Measurements from ENCODE around the gene COL26A1.

The COL26A1 gene

DNA sequence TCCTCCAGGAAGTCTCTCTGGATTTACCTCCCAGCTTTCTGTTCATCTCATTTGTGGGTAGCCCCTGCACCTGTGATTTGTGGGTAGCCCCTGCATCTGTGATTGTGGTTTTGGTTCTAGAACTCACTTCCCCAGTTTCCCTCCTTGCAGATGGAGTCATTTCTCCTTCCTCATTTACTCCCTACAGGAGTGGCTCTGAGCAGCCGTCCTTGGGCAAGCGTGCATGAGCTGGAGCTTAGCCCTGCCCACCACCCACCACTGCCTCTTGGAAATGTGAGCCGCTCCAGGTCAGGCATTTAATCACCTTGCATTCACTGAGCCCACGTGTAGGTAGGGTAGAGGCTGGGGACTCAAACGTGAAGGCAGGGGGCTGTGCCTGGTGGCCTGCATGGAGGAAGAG is 8.2 kb downstream of the COL26A1 start:
- TF ChIP-seq TAF1 (IDR thresholded peaks at IDR 0.05; ENCODE audit: borderline replicate concordance, insufficient read depth, low read length), result no peak
- TF ChIP-seq POLR2AphosphoS5 (IDR thresholded peaks at IDR 0.05; ENCODE audit: low read depth, low read length), result no peak
- TF ChIP-seq SIN3A (IDR thresholded peaks at IDR 0.05; ENCODE audit: borderline replicate concordance, insufficient read depth, low read length), result no peak
- no peak for TF ChIP-seq REST (IDR thresholded peaks at IDR 0.05; ENCODE audit: insufficient read depth in 1 of 2, low read depth in 2 of 2, low read length in 2 of 2)
- TF ChIP-seq FOXP2 (optimal IDR thresholded peaks at IDR 0.05; ENCODE audit: borderline replicate concordance, extremely low read depth, extremely low read length, insufficient read depth), result no peak

- TF ChIP-seq SIN3A (IDR thresholded peaks at IDR 0.05; ENCODE audit: borderline replicate concordance, insufficient read depth, low read length) (peak; percentile 44; the same call in 1 of the 2 replicates), FOXP2 (optimal IDR thresholded peaks at IDR 0.05; ENCODE audit: borderline replicate concordance, extremely low read depth, extremely low read length, insufficient read depth) (no peak)
Observed at GRCh38 chr7:101373812-101374614, 11.3 kb downstream of the COL26A1 start.

DNA sequence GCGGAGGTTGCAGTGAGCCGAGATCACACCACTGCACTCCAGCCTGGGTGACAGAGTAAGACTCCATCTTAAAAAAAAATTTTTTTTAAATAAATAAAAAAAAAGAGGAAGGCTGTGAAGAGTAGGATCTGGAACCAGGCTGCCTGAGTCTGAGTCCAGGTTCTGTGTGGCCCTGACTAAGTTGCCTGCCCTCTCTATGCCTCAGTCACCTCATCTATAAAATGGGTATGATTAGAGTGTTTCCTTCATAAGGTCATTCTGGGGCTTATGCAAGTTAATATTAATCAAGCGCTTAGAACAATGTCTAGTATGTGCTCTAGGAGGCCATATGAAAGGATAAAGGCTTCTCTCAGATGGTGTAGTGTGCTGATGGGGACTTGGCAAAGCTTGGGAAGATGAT is 12.3 kb downstream of the COL26A1 start:
- TF ChIP-seq FOXP2 (optimal IDR thresholded peaks at IDR 0.05; ENCODE audit: borderline replicate concordance, extremely low read depth, extremely low read length, insufficient read depth) (no peak), POLR2AphosphoS5 (IDR thresholded peaks at IDR 0.05; ENCODE audit: low read depth, low read length) (no peak), SIN3A (IDR thresholded peaks at IDR 0.05; ENCODE audit: borderline replicate concordance, insufficient read depth, low read length) (no peak), TAF1 (IDR thresholded peaks at IDR 0.05; ENCODE audit: borderline replicate concordance, insufficient read depth, low read length) (no peak), REST (IDR thresholded peaks at IDR 0.05; ENCODE audit: insufficient read depth in 1 of 2, low read depth in 2 of 2, low read length in 2 of 2) (no peak)

DNA sequence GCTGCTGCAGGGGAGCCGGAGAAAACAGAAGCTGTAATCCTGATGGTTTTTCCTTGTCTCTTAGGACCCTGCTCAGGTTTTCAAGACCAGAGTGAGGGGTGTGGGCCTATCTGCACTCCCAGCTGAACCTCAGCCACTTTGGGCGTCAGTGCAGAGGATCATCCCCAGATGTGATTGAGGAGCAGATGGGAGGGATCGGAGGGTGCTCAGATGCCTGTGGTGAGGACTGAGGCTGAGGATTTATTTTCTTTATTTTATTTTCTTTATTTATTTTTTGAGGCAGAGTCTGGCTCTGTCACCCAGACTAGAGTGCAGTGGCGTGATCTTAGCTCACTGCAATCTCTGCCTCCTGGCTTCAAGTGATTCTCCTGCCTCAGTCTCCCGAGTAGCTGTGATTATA is 13.9 kb downstream of the COL26A1 start:
- TF ChIP-seq POLR2AphosphoS5 (IDR thresholded peaks at IDR 0.05; ENCODE audit: low read depth, low read length) (no peak), SIN3A (IDR thresholded peaks at IDR 0.05; ENCODE audit: borderline replicate concordance, insufficient read depth, low read length) (no peak), REST (IDR thresholded peaks at IDR 0.05; ENCODE audit: insufficient read depth in 1 of 2, low read depth in 2 of 2, low read length in 2 of 2) (no peak), TAF1 (IDR thresholded peaks at IDR 0.05; ENCODE audit: borderline replicate concordance, insufficient read depth, low read length) (no peak), FOXP2 (optimal IDR thresholded peaks at IDR 0.05; ENCODE audit: borderline replicate concordance, extremely low read depth, extremely low read length, insufficient read depth) (no peak)

DNA sequence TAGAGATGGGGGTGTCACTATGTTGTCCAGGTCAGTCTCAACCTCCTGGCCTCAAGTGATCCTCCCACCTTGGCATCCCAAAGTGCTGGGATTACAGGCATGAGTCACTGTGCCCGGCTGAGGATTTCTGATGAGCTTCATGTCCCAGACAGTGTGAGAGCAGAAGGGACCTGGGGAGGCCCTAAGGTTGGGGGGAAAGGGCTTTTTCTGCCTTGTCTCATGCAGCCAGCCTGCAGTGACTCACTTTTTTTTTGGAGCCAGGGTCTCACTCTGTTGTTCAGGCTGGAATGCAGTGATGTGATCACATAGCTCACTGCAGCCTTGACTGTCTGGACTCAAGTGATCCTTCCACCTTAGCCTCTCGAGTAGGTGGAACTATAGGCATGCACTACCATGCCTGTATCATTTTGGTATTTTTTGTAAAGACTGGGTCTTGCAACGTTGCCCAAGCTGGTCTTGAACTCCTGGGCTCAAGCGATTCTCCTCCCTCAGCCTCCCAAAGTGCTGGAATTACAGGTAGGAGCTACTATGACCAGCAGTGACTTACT is 14.6 kb downstream of the COL26A1 start:
- no peak for TF ChIP-seq FOXP2 (optimal IDR thresholded peaks at IDR 0.05; ENCODE audit: borderline replicate concordance, extremely low read depth, extremely low read length, insufficient read depth)
- TF ChIP-seq POLR2AphosphoS5 (IDR thresholded peaks at IDR 0.05; ENCODE audit: low read depth, low read length), result no peak
- no peak for TF ChIP-seq SIN3A (IDR thresholded peaks at IDR 0.05; ENCODE audit: borderline replicate concordance, insufficient read depth, low read length)
- no peak for TF ChIP-seq REST (IDR thresholded peaks at IDR 0.05; ENCODE audit: insufficient read depth in 1 of 2, low read depth in 2 of 2, low read length in 2 of 2)
- TF ChIP-seq TAF1 (IDR thresholded peaks at IDR 0.05; ENCODE audit: borderline replicate concordance, insufficient read depth, low read length), result no peak

Data from PFSK-1 (cell line).